Measurements from ENCODE around the gene TMPRSS4.

DNA sequence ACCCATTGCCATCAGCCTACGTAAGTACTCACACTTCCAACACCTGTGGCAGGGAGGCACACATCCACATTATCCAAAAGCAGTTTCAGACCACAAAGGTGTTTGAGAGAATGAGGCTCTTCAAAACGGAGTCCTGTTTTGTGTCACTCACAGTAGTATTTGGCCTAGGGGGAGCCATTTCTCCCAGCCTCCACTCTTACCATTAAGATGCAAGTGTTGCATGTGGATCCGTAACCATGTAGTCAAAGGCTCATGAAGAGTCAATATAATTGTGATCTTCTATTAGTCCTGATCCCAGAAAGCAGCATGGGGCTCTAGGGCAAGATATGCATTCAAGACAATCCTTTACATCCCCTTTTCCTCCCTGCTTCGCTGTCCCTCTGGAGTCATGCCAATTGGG lies 49.2 kb upstream of the TMPRSS4 start:
- peak in 1 of 2 experiments; percentile 51; a peak in 3 of 4 replicates for TF ChIP-seq CTCF (conservative IDR thresholded peaks at IDR 0.05; ENCODE audit: low read depth in 2 of 2)
- no peak for TF ChIP-seq EZH2phosphoT487 (IDR thresholded peaks at IDR 0.05; ENCODE audit: unreplicated experiment)
- no peak for TF ChIP-seq EZH2 (IDR thresholded peaks at IDR 0.05; ENCODE audit: low read depth, unreplicated experiment)
- TF ChIP-seq, protein P1, sequence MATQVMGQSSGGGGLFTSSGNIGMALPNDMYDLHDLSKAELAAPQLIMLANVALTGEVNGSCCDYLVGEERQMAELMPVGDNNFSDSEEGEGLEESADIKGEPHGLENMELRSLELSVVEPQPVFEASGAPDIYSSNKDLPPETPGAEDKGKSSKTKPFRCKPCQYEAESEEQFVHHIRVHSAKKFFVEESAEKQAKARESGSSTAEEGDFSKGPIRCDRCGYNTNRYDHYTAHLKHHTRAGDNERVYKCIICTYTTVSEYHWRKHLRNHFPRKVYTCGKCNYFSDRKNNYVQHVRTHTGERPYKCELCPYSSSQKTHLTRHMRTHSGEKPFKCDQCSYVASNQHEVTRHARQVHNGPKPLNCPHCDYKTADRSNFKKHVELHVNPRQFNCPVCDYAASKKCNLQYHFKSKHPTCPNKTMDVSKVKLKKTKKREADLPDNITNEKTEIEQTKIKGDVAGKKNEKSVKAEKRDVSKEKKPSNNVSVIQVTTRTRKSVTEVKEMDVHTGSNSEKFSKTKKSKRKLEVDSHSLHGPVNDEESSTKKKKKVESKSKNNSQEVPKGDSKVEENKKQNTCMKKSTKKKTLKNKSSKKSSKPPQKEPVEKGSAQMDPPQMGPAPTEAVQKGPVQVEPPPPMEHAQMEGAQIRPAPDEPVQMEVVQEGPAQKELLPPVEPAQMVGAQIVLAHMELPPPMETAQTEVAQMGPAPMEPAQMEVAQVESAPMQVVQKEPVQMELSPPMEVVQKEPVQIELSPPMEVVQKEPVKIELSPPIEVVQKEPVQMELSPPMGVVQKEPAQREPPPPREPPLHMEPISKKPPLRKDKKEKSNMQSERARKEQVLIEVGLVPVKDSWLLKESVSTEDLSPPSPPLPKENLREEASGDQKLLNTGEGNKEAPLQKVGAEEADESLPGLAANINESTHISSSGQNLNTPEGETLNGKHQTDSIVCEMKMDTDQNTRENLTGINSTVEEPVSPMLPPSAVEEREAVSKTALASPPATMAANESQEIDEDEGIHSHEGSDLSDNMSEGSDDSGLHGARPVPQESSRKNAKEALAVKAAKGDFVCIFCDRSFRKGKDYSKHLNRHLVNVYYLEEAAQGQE (IDR thresholded peaks at IDR 0.05; ENCODE audit: unreplicated experiment) = no peak
- TF ChIP-seq POLR2AphosphoS5 (IDR thresholded peaks at IDR 0.05; ENCODE audit: low read depth) = no peak
- no peak for TF ChIP-seq CREB1 (CRISPR knock-in tag; IDR thresholded peaks at IDR 0.05; ENCODE audit: low read depth)
- no peak for TF ChIP-seq NANOG (IDR thresholded peaks at IDR 0.05; ENCODE audit: borderline replicate concordance)
- no peak for TF ChIP-seq ZNF114 (CRISPR knock-in tag; IDR thresholded peaks at IDR 0.05)
- TF ChIP-seq JUNB (IDR thresholded peaks at IDR 0.05; ENCODE audit: unreplicated experiment) = no peak
- no peak for TF ChIP-seq STAT1 (IDR thresholded peaks at IDR 0.05; ENCODE audit: unreplicated experiment)
- TF ChIP-seq ETS1 (IDR thresholded peaks at IDR 0.05) = no peak
- no peak for TF ChIP-seq ZNF331 (CRISPR knock-in tag; IDR thresholded peaks at IDR 0.05; ENCODE audit: low read depth)
